ENCODE data around the gene N4BP2.
A peak's percentile ranks its signal among the peaks of the same experiment; 100 is the strongest.

DNA sequence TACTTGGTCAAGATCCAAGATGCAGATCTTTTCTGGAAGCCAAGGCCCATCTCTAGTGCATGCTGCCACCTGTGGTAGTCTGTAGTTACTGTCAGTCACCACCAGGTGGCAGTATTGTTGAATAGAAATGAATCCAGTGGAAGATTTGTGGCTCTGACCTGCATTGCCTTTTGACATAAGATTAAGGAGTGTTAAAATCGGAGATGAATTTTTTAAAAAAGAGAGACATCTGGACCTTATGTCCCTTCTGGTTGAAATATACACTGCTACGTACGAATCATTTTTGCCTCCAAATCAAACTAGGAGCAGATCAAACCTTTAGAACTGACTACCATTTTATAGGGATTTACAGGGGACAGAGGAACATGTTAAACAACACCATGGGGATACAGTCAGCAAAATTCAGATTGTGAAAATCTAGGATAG lies 93.3 kb downstream of the N4BP2 start:
- no peak for TF ChIP-seq PHF8 (conservative IDR thresholded peaks at IDR 0.05; ENCODE audit: low read depth, low read length)
- TF ChIP-seq SIN3A (conservative IDR thresholded peaks at IDR 0.05 in 1 of 2, IDR thresholded peaks at IDR 0.05 in 1 of 2; ENCODE audit: low read depth in 1 of 2, low read length in 2 of 2), result no peak
- TF ChIP-seq GTF2F1 (IDR thresholded peaks at IDR 0.05; ENCODE audit: borderline replicate concordance, low read depth, low read length), result no peak
- TF ChIP-seq CEBPB (IDR thresholded peaks at IDR 0.05; ENCODE audit: low read depth, low read length), result no peak
- TF ChIP-seq, protein P1, sequence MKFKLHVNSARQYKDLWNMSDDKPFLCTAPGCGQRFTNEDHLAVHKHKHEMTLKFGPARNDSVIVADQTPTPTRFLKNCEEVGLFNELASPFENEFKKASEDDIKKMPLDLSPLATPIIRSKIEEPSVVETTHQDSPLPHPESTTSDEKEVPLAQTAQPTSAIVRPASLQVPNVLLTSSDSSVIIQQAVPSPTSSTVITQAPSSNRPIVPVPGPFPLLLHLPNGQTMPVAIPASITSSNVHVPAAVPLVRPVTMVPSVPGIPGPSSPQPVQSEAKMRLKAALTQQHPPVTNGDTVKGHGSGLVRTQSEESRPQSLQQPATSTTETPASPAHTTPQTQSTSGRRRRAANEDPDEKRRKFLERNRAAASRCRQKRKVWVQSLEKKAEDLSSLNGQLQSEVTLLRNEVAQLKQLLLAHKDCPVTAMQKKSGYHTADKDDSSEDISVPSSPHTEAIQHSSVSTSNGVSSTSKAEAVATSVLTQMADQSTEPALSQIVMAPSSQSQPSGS (IDR thresholded peaks at IDR 0.05; ENCODE audit: low read length), result no peak
- TF ChIP-seq TEAD4 (IDR thresholded peaks at IDR 0.05; ENCODE audit: low read depth, low read length), result no peak
- TF ChIP-seq, protein P2, sequence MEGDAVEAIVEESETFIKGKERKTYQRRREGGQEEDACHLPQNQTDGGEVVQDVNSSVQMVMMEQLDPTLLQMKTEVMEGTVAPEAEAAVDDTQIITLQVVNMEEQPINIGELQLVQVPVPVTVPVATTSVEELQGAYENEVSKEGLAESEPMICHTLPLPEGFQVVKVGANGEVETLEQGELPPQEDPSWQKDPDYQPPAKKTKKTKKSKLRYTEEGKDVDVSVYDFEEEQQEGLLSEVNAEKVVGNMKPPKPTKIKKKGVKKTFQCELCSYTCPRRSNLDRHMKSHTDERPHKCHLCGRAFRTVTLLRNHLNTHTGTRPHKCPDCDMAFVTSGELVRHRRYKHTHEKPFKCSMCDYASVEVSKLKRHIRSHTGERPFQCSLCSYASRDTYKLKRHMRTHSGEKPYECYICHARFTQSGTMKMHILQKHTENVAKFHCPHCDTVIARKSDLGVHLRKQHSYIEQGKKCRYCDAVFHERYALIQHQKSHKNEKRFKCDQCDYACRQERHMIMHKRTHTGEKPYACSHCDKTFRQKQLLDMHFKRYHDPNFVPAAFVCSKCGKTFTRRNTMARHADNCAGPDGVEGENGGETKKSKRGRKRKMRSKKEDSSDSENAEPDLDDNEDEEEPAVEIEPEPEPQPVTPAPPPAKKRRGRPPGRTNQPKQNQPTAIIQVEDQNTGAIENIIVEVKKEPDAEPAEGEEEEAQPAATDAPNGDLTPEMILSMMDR (IDR thresholded peaks at IDR 0.05; ENCODE audit: control extremely low read depth in 1 of 3, insufficient read depth in 1 of 3, low read depth in 1 of 3, low read length in 3 of 3), result peak; percentile 33 to 85 (median 75)
- no peak for TF ChIP-seq TCF12 (IDR thresholded peaks at IDR 0.05; ENCODE audit: low read depth, low read length)
- TF ChIP-seq JUN (IDR thresholded peaks at IDR 0.05; ENCODE audit: low read depth, low read length), result no peak
- no peak for TF ChIP-seq EZH2 (IDR thresholded peaks at IDR 0.05; ENCODE audit: low read depth, low read length, severe bottlenecking)
